ENCODE data around the gene SIRPA. TPM values are rescaled to one million over a fixed set of nuclear protein-coding genes. Genes with fewer than 3 reads are reported as not detected.

SIRPA gene
- total and polyA plus RNA-seq, 4 experiments from 2014 or later: 1.8 to 2.4 TPM; not detected in 2

DNA sequence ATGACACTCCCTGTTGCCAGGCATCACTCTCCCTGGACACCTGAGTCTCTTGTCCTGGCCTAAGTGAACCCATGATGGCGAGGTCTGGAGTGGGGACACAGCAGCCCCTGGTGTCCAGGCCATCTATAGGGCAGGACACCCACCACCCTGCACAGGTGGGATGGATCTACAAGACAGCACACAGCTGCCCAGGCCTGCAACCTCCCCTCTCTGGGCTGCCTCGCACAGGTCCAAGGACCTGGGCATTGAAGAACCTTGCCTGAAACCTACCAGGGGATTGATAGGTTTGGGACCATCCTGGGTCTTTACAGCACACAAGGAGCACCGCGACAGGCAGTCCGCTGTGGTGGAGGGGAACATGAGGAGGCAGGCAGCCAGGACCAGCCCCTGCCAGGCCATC is 87.5 kb downstream of the SIRPA start:
- ChIA-PET CTCF (ENCODE audit: partially characterized antibody) (interaction anchor here (1.5 kb wide), 1 partner anchor 190 kb away, joined by 3 read pairs; no protein-coding TSS in a partner anchor), POLR2A (ENCODE audit: partially characterized antibody) (no interaction called here)
- H3K36me3 Mint-ChIP-seq: no peaks in the 10 kb centered on the region
- H3K4me1 Mint-ChIP-seq: no peaks in the 10 kb centered on the region
- H3K4me1 ChIP-seq (ENCODE audit: insufficient read depth, low read length): no peaks in the 10 kb centered on the region
- H3K9me3 Mint-ChIP-seq: no peaks in the 10 kb centered on the region
- no peaks in the 10 kb centered on the region for H3K36me3 ChIP-seq (ENCODE audit: insufficient read depth, low read length)
- no peak for DNase-seq
- H3K4me3 Mint-ChIP-seq: no peak overlapping the region
- H3K27me3 ChIP-seq (ENCODE audit: insufficient read depth, low read length): peaks cover 5% of the 10 kb centered on the region
- H3K27me3 Mint-ChIP-seq: peaks cover 18 to 35% of the 10 kb centered on the region in 2 donors
- H3K4me3 ChIP-seq (ENCODE audit: low read length in 2 of 2): no peak overlapping the region
- H3K27ac Mint-ChIP-seq: no peak overlapping the region
- intact Hi-C loops (cut with micrococcal nuclease): no loop called here
- H3K27ac ChIP-seq (ENCODE audit: low read depth, low read length): no peak overlapping the region
- no peaks in the 10 kb centered on the region for H3K9me3 ChIP-seq (ENCODE audit: control insufficient read depth in 1 of 2, low read length in 2 of 2)

DNA sequence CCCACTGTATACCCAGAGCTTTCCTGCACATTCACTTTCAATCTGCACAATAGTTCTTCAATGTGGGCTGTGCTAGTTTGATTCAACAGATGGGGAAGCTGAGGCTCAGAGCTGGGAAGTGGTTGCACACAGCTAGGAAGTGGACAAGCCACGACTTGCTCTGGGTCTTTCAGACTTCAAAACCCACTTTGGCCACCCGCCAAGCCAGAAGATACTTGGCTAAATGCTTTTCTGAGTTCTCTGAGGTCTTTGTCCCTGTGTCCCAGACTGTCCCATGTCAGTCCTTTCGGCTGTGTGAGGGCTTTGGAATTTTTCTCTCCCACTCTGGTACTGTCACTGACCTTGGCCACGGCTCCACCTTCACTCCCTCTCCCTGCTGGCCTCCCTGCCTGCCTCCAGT is 88.1 kb downstream of the SIRPA start:
- Mint-ChIP-seq H3K36me3 (no peaks in the 10 kb centered on the region), H3K4me3 (no peak overlapping the region), H3K27ac (no peak overlapping the region), H3K9me3 (no peaks in the 10 kb centered on the region), H3K4me1 (no peaks in the 10 kb centered on the region), H3K27me3 (peaks cover 19 to 36% of the 10 kb centered on the region in 2 donors)
- H3K4me1 ChIP-seq (ENCODE audit: insufficient read depth, low read length): no peaks in the 10 kb centered on the region
- H3K4me3 ChIP-seq (ENCODE audit: low read length in 2 of 2): no peak overlapping the region
- CTCF ChIA-PET (ENCODE audit: partially characterized antibody): interaction anchor here (1.2 to 1.5 kb wide), 2 partner anchors 18 to 189 kb away, joined by 3 to 4 read pairs; no protein-coding TSS in a partner anchor
- no peaks in the 10 kb centered on the region for H3K9me3 ChIP-seq (ENCODE audit: control insufficient read depth in 1 of 2, low read length in 2 of 2)
- H3K36me3 ChIP-seq (ENCODE audit: insufficient read depth, low read length): no peaks in the 10 kb centered on the region
- intact Hi-C loops (cut with micrococcal nuclease): no loop called here
- no peak overlapping the region for H3K27ac ChIP-seq (ENCODE audit: low read depth, low read length)
- POLR2A ChIA-PET (ENCODE audit: partially characterized antibody): no interaction called here
- DNase-seq: no peak
- peaks cover 5% of the 10 kb centered on the region for H3K27me3 ChIP-seq (ENCODE audit: insufficient read depth, low read length)

DNA sequence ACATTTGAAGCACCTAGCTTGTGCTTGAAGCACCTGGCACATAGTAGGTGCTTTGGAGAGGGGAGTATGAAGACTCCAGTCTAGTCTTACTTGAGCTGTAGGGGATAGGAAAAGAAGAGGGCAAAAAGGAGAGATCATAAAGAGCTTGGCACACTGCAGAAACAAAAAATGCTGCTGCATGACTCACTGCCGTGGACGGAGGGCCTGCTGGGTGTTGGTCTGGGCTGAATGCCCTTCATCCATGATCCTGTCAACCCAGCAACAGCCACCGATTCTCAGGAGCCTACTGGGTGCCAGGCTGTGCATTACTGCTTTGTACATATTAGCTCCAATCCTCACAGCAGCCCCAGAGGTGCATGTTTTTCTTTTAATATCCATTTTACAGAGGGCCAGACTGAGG is 92.6 kb downstream of the SIRPA start:
- H3K4me1 ChIP-seq (ENCODE audit: insufficient read depth, low read length): no peaks in the 10 kb centered on the region
- no peak overlapping the region for H3K4me3 ChIP-seq (ENCODE audit: low read length in 2 of 2)
- H3K9me3 Mint-ChIP-seq: no peaks in the 10 kb centered on the region
- H3K4me3 Mint-ChIP-seq: no peak overlapping the region
- peaks cover 19 to 39% of the 10 kb centered on the region in 2 donors for H3K27me3 Mint-ChIP-seq
- CTCF ChIA-PET (ENCODE audit: partially characterized antibody): no interaction called here
- DNase-seq: no peak
- POLR2A ChIA-PET (ENCODE audit: partially characterized antibody): no interaction called here
- no peaks in the 10 kb centered on the region for H3K9me3 ChIP-seq (ENCODE audit: control insufficient read depth in 1 of 2, low read length in 2 of 2)
- no peak overlapping the region for H3K27ac Mint-ChIP-seq
- H3K36me3 Mint-ChIP-seq: no peaks in the 10 kb centered on the region
- no peaks in the 10 kb centered on the region for H3K36me3 ChIP-seq (ENCODE audit: insufficient read depth, low read length)
- H3K27ac ChIP-seq (ENCODE audit: low read depth, low read length): no peak overlapping the region
- intact Hi-C loops (cut with micrococcal nuclease): no loop called here
- peaks cover 10% of the 10 kb centered on the region for H3K27me3 ChIP-seq (ENCODE audit: insufficient read depth, low read length)
- H3K4me1 Mint-ChIP-seq: no peaks in the 10 kb centered on the region

Other genes starting within 250 kb of the SIRPA start
- 10 to 100 TPM; 32.4 to 34.9 TPM for gene SIRPG, start 237.6 kb upstream of the SIRPA start, total RNA-seq
- 100 to 1,000 TPM; 136 to 211 TPM for gene SIRPG, start 237.6 kb upstream of the SIRPA start, polyA plus RNA-seq
- gene PDYN, start 98.7 kb downstream of the SIRPA start, total RNA-seq: not detected
- not detected for gene PDYN, start 98.7 kb downstream of the SIRPA start, polyA plus RNA-seq
- 10 to 100 TPM; 18.5 to 19.3 TPM for gene STK35, start 206.4 kb downstream of the SIRPA start, total RNA-seq
- gene STK35, start 206.4 kb downstream of the SIRPA start, polyA plus RNA-seq: 1 to 10 TPM; 5.9 to 6.4 TPM